ENCODE results near the gene NOVA2. TPM values are rescaled to one million over a fixed set of nuclear protein-coding genes. Genes with fewer than 3 reads are reported as not detected.

Gene NOVA2, protein sequence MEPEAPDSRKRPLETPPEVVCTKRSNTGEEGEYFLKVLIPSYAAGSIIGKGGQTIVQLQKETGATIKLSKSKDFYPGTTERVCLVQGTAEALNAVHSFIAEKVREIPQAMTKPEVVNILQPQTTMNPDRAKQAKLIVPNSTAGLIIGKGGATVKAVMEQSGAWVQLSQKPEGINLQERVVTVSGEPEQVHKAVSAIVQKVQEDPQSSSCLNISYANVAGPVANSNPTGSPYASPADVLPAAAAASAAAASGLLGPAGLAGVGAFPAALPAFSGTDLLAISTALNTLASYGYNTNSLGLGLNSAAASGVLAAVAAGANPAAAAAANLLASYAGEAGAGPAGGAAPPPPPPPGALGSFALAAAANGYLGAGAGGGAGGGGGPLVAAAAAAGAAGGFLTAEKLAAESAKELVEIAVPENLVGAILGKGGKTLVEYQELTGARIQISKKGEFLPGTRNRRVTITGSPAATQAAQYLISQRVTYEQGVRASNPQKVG
- total RNA-seq, result 5.1 and 7.8 TPM in 2 replicates

DNA sequence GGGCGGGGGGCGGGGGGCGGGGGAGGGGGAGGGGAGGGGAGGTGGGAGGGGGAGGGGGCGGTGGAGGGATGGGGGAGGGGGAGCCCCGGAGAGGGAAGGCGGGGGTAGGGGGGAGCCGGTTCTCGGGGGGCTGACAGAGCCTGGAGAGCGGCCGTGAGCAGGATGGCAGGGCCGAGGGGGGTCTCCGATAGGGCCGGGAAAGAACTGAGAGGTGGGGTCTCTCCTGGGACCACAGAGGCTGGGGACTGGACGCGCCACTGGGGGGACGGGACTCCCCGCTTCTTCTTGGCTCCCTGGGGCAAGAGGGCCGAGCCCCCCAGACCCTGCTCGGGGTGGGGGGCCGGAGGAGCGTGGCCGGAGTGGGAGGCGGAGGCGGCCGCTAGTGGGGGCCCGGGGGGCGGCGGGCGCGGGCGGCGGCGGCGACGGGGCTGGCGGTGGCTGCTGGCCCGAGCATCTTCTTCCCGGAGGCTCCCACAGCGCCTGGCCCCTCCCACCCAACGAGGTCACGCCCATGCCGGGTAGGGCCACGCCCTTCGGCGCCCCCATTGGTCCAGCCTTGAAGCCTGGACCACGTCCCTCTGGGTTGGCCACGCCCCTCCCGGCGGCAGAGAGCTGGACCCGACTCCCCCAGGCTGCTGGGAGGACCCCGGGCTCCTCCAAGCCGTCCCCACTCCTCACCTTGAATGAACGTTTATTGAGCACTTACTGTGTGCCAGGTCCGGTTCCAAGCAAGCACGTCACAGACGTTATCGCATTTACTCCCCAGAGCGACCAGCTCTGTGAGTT, at the start of gene NOVA2:
Gene NOVA2, minus strand, starts transcription at position 313 of the 786 bp plus-strand sequence. CDS start 514 bp downstream, outside the sequence.
- peak; percentile 82 to 91 for DNase-seq (ENCODE audit: low read depth in 2 of 2)

DNA sequence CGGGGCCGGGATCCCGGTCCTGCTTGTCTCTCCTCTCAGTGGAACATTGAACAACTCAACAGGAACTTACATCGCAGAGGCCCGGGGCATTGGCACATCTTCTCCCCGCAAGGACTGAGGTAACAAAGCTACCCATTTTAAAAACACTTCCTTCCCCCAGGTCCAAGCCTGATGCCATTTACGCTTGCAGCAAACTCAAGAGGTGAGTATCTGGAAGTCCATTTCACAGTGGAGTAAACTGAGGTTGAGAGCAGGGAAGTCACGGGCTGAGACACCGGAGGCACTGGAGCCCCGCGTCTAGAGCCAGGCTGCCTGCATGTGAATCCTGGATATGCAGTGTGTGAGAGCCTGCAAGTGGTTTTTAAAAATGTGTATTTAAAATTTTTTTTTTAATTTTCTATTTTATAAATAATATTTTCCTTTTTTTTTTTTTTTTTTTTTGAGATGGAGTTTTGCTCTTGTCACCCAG, 49.7 kb upstream of the NOVA2 start:
- no peak for DNase-seq (ENCODE audit: low read depth in 2 of 2)

DNA sequence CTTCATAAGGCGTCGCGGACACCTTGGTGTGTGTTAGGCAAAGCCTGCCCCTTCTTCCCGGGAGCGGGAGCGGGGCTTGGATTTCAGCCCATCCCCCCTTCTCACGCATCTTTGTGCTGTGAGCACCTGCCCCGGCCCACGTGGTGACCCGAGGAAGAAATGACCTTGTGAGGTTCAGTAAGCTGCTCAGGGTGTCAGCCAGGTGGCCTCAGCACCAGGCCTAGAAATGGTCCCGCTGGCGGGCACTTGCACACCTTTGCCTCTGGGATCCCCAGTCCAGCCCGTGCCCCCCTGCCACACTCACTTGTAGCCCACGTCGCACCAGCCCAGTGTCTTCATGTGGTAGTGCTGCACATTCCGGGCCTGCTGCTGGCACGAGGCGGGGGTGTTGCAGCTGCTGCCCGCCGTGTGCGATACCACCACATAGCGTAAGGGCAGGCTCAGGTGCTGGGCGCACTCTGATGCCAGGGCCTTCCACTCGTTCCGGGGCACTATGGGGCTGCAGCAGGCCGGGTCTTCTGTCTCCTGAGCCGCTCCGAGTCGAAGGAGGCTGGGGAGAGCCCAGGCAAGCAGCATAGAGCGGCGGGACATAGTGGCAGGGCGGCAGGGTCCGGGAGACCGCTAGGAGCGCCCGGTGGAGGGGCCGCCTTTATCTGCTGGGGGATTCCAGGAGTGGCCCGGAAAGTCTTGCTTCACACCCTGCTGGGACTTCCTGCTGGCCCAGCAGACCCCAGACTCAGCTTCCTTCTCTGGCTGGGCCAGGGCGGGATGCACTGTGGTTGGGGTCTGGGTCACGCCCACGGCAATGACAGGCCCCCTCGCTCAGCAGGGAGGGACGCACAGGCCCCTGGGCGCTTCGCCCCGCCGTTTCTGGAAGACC, 49.0 kb upstream of the NOVA2 start, which contains the start of gene PGLYRP1:
Gene PGLYRP1, minus strand, starts transcription at position 623 of the 880 bp plus-strand sequence. Its CDS starts 32 bp downstream, at position 591.
- no peak for DNase-seq (ENCODE audit: low read depth in 2 of 2)

DNA sequence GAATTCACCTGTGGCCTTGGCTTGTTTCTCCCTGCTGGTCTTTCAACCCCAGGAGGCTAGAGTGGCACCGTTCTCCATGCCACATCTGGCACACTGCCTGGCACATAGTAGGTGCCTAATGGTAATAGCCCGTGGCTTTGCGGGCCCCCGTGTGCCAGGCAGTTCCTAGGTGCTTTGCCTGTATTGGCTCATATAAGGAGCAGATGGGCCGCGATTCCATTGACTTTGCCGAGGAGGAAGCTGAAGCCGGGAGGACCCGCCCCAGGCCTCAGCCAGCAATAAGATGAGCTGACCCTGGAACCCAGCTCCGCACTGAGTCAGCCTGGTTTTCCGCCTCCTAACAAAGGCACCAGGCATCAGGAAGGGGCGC, 48.4 kb upstream of the NOVA2 start:
- no peak for DNase-seq (ENCODE audit: low read depth in 2 of 2)

DNA sequence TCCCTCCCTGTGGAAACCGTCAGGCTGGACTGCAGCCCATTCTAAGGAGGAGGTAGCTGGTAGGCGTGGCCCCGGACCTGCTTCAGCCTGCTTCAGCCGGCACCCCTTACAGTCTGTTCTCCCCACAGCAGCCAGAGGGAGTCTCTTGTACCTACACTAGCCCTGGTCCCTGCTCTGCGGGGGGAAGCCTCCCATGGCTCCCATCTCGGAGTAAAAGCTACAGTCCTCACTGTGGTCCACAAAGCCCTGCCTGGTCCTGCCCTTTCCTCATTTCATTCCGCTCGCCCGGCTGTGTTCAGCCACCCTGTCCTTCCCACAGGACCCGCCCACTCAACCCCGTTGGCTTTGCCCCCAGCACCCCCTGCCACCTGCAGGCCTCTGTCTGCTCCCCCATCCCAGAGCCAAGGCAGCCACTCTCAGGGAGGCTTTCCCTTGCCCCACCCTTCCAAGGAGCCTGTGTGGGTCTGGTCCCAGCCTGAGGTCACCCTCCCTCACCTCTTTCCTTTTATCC, 47.9 kb upstream of the NOVA2 start:
- DNase-seq (ENCODE audit: low read depth in 2 of 2), result no peak

DNA sequence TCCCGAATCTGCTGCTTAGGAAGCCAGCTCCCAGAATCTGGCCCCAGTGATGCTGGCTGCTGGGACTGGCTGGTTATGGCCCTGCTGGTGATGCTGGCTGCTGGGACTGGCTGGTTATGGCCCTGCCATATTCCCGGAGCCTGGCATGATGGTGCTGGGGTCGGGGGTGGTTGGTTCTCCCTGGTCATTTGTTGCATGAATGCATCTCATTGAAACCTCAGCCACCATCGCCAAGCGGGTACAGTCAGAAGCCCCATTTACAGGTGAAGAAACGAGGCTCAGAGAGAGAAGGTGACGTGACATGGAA, 47.1 kb upstream of the NOVA2 start:
- no peak for DNase-seq (ENCODE audit: low read depth in 2 of 2)

DNA sequence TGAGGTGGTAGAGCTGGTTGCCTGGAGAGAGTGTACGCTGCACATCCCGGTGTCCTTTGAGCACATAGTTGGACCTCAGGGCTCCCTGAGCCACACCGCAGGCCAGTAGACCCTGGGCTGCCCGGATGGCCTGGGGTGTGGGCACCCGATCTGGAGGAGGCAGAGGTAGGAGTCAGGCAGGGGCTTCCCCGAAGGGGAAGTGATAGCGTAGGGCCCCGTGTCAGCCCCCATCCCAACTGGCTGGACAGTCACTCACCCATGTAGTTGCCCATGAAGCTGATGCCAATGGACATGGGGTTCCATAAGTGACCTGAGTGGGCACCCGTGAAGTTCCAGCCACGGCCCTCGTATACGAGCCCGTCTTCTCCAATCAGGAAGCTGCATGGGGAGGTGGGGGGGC, 45.6 kb upstream of the NOVA2 start:
- DNase-seq (ENCODE audit: low read depth in 2 of 2), result no peak

DNA sequence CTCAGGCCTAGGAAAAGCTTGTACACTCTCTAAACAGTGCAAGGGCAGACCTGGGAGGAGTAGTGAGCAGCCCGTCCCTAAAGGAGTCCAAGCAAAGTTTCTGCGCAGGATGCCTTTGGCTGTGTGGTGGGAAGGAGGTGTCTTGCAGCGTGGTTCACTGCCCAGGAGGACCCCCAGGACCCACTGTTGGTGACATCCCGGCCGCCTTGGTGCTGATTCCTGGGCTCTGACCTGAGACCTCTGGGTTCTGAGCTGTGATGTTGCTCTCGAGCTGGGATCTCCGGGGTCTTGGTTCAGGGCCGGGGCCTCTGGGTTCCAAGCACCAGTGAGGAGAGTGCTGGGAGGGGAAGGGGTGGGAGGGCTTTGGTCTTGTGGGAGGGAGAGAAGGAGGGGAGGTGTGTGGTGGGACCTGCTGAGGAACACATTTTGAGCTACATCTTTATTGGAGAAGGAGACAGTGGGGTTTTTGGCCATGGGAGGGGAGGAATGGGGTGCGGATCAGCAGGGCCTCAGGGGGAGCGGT, 45.1 kb upstream of the NOVA2 start:
- DNase-seq (ENCODE audit: low read depth in 2 of 2), result no peak

DNA sequence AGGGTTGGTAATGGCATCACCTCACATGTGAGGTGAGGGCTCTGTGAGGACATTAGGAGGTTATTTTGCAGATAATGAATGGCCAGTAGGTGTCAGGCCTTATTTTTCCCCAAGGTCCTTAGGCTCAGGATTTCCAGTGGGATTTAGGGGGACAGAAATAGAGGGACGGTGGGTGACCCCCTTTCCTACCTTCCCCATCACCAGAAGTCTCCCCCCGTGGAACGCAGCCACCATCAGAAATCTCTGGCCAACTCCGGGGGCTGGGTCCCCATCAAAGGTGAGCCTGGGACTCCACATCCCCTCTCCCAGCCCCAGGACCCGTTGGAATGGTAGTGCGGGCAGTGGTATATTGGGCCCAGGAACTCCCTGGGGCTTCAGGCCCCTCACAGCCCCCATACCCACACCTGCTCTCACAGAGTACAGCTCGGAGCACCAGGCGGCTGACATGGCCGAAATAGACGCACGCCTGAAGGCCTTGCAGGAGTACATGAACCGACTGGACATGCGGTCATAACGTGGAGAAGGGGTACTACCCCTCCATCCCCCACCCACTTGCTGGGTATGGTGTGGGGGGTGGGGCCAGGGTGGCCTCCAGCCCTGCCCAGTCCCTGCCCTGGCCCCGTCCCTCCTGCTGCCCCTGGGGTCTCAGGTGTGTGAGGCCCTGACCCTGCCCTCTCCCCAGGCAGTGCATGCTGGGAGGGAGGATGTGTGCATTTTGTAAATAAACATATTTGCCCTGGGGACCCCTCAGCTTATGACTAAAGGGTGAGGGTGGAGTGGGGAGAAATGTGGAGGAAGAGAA, 44.4 kb upstream of the NOVA2 start:
- DNase-seq (ENCODE audit: low read depth in 2 of 2), result no peak

DNA sequence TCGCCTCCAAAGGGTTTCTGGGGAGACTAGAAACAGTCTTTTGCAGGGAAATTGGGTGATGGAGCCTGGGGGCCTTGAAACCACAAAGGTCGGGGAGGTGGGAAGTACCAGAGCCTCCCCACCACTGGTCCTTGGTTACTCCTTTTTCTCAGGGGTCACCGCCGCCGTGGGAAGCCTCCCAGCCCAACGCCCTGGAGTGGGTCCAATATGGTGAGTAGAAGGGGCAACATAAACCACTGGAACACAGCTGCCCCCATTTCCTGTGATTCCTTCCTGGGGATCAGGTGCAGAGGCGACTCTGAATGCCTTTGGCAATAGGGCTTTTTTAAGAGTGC, 43.4 kb upstream of the NOVA2 start:
- DNase-seq (ENCODE audit: low read depth in 2 of 2), result no peak

DNA sequence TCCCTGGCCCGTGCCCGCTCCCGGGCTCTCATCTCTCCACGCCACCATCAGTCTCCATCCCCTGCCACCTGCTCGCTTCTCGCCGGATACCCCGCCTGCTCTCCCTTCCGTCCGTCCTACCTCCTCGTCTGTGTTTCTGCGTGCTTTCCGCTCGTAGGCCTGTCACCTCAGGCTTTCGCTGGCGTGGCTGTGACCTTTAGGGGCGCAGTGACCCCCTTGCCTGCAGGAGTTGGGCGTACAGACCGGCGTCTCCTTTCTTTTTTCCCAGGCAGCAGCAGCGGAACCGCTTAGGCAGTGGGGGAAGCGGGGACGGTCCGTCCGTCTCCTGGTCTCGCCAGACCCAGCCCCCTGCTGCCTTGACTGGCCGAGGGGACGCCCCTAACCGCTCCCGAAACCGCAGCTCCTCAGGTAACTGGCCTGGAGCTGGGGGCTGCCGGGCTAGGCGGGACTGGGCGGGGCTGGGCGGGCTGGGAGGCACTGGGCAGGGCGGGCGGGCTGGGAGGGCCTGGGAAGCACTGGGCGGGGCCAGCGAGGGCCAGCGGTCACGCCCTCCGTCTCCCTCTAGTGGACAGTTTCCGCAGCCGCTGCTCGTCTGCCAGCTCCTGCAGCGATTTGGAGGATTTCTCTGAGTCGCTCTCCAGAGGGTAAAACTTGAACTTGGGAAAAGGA, 42.9 kb upstream of the NOVA2 start:
- DNase-seq (ENCODE audit: low read depth in 2 of 2), result peak; percentile 43 to 83

DNA sequence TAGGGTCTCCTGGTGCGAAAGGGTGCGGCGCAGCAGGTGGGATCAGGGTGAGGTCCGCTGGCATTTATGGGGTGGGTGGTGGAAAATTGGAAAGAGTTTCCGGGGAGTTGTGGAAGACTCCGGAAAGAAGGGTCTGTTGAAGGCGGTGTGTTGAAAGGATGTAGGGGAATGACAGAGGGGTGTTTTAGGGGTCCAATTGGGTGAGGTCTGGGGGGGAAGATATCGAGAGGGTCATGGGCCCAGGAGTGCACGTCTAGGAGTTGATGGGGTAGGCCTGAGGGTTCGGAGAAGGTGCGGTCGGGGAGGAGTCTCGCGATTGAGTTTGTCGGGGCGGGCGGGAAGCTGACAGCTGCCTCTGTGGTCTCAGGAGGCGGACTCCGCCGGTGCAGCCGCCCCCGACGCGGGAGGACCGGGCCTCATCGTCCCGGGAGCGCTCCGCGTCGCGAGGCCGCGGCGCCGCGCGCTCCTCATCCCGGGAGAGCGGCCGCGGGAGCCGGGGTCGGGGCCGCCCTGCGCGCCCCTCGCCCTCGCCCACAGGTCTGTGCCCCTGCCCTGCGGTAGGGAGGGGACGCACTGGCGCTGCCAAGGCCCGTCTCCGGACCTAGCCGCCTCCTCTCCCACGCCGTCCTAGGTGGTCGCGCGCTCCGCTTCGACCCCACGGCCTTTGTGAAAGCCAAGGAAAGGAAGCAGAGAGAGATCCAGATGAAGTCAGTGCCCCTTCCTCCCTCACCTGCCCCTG, 42.2 kb upstream of the NOVA2 start:
- no peak for DNase-seq (ENCODE audit: low read depth in 2 of 2)

DNA sequence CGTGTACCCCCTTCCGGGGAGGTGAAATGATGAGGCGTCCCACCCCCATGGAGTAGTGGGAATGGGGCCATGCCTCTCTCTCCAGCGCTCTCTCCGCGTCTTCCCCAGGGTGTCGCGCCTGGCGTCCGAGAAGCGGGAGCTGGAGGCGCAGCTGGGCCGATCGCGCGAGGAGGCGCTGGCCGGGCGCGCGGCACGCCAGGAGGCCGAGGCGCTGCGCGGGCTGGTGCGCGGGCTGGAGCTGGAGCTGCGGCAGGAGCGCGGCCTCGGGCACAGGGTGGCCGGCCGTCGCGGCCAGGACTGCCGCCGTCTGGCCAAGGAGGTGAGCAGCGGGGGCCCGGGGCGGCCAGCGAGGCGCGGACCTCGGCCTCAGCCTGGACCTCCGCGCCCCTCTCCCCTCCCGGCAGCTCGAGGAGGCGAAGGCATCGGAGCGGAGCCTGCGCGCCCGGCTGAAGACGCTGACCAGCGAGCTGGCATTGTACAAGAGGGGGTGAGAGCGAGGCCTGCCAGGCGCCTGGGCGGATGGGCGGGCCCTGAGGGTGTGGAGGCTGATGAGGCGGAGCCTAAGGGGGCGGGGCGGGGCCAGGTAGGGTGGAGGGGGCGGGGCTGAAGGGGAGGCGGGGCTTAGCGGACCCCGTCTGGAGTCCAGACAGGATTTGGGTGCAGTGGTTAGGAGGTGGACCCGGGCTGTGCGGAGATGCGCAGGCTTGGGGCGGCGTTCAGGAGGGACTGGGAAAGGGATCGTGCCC, 41.4 kb upstream of the NOVA2 start:
- DNase-seq (ENCODE audit: low read depth in 2 of 2), result peak in 1 of 2 donors; percentile 62

DNA sequence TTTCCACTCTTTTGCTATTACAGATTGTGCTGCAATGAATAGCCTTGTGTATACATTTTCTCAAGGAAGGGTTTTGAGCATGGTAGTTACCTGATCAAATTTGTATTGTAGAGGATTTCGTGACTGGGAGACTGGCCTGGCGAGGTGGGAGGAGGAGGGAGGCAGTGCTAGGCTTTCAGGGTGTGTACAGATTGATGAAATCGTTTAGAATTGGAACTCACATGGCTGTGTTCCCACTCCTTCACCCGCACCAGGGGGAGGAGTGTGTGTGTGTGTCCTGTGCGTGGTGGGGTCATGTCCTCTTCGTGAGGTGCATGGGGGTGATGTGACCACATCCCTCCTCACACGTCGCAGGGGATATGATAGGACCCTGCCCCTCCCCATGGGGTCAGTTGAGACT, 40.9 kb upstream of the NOVA2 start:
- no peak for DNase-seq (ENCODE audit: low read depth in 2 of 2)

DNA sequence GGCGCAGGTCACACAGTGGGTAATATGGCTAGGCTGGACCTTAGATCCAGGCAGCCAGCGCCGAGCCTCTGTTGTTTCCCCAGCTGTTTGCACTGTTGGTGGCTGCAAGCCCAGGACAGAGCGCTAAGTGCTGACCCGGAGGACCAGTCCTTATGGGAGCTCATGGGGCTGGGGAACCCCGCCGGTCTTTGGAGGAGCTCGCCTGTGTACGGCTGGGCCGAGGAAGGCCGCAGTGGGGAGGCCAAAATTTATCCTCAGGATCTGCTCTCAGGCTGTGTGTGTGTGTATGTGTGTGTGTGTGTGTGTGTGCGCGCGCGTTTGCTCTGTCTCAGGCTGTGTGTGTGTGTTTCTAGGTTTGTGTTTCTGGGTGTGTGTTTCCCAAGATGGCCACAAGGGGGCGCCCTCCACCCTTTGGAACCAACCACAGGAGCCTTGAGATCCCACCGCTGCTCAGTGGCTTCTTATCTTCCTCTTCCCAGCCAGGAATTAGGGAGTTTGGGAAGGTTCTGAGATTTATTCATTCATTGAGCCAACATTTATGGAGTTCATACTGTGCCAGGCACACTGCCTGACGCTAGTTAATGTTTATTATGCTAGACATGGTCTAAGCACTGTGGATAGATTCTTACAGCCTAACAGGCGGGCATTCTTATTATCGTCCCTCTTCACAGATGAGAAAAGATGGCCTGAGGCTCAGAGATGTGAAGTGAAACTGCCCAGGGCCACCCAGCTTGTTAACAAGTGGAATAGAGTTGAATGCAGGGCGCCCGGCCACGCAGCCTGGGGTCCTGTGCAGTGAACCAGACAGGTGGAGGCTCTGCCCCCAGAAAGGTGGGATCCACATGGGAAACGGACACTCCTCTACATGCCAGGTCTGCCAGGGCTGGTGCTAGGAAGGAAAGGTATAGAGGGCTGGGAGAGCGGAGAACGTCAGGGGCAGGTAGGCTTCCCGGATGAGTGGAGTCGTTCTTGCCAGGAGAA, 36.2 kb upstream of the NOVA2 start:
- DNase-seq (ENCODE audit: low read depth in 2 of 2), result peak in 1 of 2 donors; percentile 72

DNA sequence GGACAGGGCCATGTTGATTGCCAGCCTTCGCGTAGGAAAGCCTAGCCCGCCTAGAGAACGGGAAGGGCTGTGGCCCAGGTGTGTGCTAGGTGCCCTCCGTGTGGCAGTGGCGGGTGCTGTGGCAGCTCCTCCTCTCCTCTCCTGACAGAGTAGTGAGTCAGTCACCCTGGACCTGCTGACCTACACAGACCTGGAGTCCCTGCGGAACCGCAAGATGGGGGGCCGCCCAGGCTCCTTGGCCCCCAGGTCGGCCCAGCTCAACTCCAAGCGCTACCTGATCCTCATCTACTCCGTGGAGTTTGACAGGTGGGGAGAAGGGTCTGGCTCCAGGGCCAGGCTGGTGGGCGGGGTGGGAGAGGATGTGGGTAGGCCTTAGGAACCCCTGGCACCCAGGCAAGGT, 32.7 kb upstream of the NOVA2 start:
- no peak for DNase-seq (ENCODE audit: low read depth in 2 of 2)

DNA sequence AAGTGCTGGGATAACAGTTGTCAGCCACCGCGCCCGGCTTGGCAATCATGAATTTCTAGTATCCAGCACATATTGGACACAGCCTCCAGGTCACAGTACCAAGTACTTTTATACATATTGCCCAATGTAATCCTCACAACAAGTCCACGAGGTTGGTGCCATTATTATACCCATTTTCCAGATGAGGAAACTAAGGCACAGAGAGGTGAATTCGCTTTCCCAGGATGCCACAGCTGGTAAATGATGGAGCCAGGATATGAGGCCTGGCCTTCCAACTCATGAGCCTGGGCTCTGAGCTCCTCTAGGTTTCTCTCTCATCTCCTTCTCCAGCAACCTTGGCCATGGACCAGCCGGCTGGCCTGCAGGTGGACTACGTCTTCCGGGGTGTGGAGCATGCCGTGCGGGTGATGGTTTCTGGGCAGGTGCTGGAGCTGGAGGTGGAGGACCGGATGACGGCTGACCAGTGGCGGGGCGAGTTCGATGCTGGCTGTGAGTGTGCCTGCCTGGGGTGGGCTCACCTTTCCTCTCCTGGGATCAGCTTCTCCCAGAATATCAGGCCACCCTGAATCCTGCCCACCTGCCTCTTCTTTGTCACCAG, 29.1 kb upstream of the NOVA2 start:
- DNase-seq (ENCODE audit: low read depth in 2 of 2), result no peak

Data from dermis microvascular lymphatic vessel endothelial cell (primary cell).